GM21447 (cell line): ENCODE data around the gene TRPV4.

Experiments
- ATAC-seq: cut with Tn5 transposase; IDR thresholded peaks from one replicate; pipeline ENCODE4 v1.9.1; 2021; ENCODE audit not compliant: unreplicated experiment

The TRPV4 gene

GRCh38 chr12:109829667-109830066, 3.5 kb downstream of the TRPV4 start:
- no peak for ATAC-seq

GRCh38 chr12:109828754-109829511, 4.3 kb downstream of the TRPV4 start:
- ATAC-seq = no peak

- ATAC-seq = no peak
Observed at GRCh38 chr12:109827566-109828550, 5.3 kb downstream of the TRPV4 start.

GRCh38 chr12:109827080-109827479, 6.1 kb downstream of the TRPV4 start:
- no peak for ATAC-seq

- ATAC-seq = no peak
Observed at GRCh38 chr12:109824731-109825130, 8.5 kb downstream of the TRPV4 start.

GRCh38 chr12:109822951-109823411, 10.2 kb downstream of the TRPV4 start:
- no peak for ATAC-seq

GRCh38 chr12:109822416-109822815, 10.8 kb downstream of the TRPV4 start:
- no peak for ATAC-seq

- no peak for ATAC-seq
Observed at GRCh38 chr12:109821968-109822367, 11.2 kb downstream of the TRPV4 start.

GRCh38 chr12:109820816-109821381, 12.3 kb downstream of the TRPV4 start:
- ATAC-seq = no peak

- ATAC-seq = no peak
Observed at GRCh38 chr12:109818905-109819500, 14.2 kb downstream of the TRPV4 start.

GRCh38 chr12:109818253-109818652, 14.9 kb downstream of the TRPV4 start:
- no peak for ATAC-seq

GRCh38 chr12:109817627-109818231, 15.5 kb downstream of the TRPV4 start:
- no peak for ATAC-seq

- no peak for ATAC-seq
Observed at GRCh38 chr12:109816870-109817269, 16.3 kb downstream of the TRPV4 start.

- no peak for ATAC-seq
Observed at GRCh38 chr12:109815757-109816617, 17.2 kb downstream of the TRPV4 start.

- no peak for ATAC-seq
Observed at GRCh38 chr12:109815225-109815624, 18.0 kb downstream of the TRPV4 start.

GRCh38 chr12:109814600-109815150, 18.5 kb downstream of the TRPV4 start:
- no peak for ATAC-seq

GRCh38 chr12:109813810-109814416, 19.3 kb downstream of the TRPV4 start:
- ATAC-seq = no peak

GRCh38 chr12:109811624-109811995, 21.6 kb downstream of the TRPV4 start:
- ATAC-seq = no peak
